Endometrium (tissue), 2 donors: Measurements from ENCODE around the gene PHLPP1.

Source experiments
- FAIRE-seq: peaks from 2 replicates; lab custom pipeline; 2012; peaks lifted over from hg19 to GRCh38; lab: Jason Lieb, UNC
- donor health status: control.
- donor health status: control.

Gene PHLPP1

DNA sequence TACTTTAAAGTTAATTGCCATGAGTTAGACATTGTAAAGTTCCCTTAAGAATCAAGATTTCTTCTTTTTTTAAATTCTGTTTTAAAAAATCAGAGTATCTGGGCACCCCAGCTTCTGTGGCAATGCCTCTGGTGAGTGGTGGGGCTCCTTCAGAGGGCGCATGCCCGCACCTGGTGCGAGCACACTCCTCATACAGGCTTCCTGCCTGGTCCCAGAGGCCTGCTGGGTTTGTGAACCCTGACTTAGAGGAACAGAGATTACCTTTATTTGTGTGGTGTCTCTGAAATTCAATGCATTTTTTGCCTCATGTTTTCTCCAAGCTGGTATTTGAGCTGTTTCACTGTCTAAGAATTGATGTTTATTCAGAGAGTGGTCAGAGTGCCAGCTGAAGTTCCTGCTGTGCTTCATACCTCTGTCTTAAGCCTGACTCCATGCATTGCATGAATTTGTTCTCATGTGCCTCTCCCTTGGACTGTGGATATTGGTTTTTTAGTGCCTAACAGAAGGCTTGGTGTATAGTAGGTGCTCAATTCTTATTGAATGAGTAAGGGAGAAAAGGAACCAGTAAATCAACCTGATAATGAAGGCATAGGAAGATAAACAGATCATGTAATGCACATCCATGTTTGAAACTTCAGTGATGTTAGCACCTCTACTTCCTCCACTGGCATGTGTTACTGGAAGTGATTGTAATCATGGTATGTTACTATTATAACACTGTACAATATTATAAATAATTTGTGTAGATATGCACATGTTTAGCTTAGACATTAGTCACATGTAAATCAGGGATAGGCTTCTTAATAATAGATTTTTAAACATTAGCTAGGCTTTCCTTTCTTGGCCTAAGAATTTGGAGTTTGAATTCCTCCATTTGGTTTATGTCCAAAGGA is 29.0 kb downstream of the PHLPP1 start:
- no peak for FAIRE-seq

DNA sequence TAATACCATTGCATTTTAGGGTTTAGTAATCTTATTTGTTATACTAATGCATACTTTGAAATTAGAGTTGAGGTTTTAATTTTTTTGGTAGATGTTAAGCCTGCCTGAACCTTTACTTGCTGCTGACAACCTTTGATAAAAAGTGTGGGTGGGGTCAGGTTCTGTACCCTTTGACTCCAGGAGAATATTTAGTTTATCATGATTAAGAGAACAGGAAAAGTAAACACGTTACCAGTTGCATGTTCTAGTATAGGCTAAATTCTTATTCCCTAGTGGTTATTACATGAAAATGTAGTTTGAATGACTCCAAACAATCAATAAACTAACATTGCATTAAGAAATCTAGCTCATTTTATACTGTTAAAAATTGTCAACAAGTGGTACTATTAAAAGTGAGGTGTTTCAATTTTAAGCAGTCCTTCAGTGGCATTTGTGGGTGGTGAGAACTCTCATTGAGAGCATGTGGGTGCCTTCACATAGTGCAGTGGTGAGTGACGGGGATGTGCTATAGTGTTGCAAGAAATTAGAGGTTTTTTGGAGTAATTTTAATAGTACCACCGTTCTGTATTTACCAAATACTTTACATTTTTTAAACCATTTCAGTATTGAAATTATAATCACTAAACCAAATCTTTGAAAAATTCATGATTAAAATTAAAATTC is 29.9 kb downstream of the PHLPP1 start:
- no peak for FAIRE-seq

DNA sequence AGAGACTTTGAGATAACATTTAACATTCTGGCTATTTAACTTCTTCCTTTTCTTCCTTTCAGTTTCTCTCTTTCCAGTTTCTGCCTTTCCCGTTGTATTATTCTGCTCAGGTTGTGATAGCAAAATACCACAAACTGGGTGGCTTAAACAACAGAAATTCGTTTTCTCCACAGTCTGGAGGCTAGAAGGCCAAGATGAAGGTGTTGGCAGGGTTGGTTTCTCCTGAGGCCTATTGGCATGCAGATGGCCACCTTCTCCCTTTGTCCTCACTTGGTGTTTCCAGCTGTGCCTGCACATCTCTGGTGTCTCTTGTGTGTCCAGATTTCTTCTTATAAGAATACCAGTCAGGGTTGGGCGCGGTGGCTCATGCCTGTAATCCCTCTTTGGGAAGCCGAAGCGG is 34.0 kb downstream of the PHLPP1 start:
- no peak for FAIRE-seq

DNA sequence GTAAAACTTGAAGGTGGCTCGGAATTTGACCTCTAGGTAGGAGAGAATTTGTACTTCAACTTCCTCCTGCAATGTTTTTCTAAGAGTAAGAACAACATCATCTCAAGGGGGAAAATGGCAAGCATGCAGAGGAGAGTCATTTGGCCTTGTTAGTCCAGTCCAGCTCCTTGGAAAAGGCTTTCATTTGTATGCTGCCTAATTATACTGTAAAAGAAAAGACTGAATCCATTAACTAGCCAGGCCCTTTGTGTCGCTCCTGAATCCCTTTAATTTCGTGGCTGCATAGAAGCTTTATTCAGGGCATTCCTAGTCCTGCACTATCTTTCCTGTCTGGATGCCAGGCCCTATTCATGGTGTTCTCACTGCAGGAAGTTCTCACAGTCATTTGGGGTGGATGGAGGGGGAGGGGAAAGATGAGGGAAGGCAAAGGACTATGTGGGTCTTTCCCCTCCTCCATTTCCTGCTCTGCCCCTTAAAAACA is 36.0 kb downstream of the PHLPP1 start:
- no peak for FAIRE-seq

DNA sequence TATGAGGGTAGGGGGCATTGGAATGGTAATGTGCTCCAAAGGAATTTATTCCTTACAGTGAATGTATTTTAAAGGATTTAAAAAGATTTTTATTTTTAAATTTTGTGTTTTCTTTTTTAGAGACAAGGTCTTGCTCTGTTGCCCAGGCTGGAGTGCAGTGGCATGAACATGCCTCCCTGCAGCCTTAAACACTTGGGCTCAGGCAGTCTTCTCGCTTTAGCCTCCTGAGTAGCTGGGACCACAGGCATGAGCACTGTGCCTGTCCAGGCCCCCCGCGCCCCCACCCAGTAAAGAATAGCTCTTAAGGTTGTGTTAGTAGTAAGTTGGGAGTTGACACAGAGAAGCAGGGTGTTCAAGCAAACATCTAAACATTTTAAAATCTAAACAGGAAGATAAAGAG is 36.6 kb downstream of the PHLPP1 start:
- no peak for FAIRE-seq

DNA sequence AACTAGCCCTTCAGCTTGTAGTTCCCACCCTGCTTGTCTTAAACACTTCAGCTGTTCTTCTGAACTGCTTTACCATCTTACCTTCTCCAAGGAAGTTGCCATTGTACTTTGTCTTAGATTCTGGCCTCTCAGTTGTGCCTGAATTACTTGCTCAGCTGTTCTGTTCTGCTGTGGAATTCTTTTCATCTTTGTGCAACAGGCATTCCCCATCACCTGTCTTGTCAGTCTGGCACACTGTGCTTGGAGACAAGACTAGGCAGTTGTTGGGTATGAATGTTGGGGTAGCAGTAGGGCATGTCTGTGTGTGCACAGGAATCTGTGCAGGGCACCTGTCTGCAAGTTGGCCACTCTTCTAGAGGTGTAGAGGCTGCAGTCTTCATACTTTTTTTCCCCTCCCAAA is 38.7 kb downstream of the PHLPP1 start:
- no peak for FAIRE-seq

DNA sequence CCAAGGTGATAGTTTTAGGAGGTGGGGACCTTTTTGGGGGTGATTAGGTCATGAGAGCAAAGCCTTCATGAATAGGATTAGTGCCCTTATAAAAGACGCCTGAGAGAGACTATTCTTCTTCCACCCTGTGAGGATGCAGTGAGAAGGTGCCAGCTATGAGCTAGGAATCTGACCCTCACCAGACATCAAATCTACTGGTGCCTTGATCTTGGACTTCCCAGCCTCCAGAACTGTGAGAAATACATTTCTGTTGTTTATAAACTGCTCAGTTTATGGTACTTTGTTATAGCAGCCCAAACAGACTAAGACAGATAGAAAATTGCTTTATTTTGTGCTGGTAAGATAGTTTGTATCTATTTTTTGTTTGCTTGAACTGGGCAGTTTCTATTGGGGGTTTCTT is 40.1 kb downstream of the PHLPP1 start:
- no peak for FAIRE-seq

DNA sequence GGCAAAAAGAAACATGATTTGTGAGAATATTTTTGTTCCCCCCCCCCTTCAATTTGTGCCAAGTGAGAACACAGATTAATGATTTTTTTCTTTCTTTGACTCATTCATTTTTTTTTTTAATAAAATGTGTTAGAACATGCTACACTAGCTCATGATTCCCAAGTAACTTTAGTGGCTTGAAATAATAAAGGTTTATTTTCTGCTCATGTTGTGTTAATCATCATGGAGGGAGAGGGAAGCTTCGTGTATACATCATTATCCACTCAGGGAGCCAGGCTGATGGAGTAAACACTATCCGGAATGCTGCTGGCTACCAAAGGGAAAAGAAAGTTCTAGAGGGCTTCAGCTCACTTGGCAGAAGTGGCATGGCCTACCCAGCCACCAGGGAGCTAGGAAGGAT is 40.6 kb downstream of the PHLPP1 start:
- no peak for FAIRE-seq

DNA sequence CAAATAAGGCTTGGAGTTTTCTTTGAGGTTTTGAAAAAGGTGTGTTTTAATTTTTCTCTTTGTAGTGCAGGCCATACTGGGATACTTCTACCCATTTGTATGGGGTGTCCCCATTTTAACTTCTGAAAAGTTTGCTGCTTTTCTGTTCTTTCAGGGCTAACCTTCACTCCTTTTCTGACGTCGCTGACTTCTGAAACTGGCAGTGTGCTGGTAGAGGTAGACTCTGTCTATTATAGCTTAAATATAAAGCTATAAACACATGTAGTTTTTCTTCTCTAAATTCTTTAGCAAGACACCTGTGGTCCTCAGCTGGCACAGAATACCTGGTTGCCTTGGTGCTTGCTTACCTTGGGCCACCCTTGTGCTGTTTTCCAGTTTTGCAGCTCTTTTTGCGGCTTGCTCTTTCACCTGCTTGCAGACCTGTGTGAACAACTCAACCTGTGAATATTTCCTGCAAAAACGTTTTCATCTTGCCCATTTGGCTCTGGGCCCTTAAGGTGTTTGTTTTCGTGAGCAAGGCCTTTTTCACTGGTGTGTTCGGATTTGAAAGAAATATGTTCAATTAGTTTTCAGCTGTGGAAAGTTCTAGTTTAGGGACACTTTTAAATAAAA is 42.2 kb downstream of the PHLPP1 start:
- FAIRE-seq = no peak

DNA sequence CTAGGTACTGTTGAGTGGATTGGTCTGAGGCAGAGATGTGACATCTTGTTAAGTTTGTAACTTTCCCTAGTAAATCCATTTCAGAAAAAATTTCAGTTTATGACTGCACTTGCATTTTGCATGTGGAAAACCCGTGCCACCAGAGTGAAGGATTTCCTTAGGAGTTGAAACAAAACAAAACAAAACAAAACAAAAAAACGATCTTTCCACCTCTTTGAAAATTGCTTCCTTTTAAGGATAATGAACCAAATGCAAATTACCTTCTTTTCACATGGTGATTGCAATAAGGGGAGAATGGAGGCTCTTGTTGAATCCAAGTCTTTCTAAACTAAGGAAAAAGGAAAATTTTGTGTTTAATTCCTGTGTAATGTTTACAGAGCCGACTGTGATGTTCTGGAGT is 43.2 kb downstream of the PHLPP1 start:
- no peak for FAIRE-seq

DNA sequence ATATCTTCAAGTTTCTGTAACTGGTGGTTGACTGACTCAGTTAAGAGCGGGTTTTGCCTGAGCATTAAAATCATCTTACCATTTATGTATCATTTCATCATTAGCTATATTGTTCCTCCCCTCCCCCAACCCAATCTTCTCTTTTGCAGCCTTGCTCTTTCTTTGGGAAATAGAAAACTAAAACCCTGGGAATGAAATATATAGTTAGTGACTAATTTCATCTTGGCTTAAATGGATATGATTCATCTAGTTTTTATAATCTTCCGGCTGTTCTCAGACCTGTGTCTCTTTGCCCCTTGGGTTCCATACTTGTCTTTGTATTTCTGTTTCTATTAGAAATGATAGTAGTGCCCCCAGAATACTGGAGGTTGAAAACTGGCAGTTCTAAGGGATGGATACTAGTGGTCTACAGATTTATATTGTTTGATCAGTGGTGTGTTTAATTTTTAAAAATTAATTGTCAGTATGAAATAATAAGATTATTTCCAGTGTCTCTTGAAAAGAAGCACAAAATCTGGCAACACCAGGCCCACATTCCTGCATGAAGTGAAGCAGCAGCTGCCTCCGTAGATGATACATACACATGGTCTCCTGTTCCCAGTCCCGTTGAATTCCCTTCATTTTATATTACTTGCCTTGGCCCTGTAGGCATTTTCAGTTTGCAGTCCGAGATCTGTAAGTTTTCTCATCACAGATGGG is 44.5 kb downstream of the PHLPP1 start:
- no peak for FAIRE-seq

DNA sequence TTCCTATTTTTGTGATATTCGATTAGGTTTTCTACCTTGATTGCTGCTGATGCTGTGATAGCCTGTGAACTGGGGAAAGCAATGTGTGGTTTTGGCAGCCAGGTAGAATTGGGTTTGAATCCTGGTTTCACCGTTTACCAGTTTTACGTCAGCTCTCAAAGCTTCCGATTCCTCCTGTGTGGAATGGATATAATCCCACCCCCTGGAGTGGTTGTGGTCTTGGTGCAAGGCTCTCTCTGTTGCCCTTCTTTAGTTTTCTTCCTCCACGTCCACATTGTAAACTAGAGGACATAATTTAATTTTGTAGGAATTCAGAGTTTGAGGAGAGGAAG is 45.0 kb downstream of the PHLPP1 start:
- no peak for FAIRE-seq

DNA sequence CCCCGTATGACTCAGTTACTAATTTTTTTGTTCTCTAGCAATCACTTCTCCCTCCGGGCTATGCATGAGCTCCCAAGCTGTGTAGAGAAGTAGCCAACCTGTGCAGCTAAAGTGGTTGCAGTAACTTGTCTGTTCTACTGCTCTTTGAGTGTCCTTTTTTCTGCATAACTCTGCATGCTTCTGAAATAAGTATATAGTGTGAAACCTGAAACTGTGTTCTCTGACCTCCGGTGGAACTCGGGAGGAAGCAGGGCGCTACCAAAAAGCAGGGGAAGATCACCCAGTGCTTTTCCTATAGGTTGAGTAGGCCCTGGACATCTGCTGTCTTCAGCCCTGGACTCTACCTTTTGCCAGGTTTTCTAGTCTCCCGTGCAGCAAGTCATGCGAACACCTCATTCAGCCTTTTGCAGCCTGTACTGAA is 47.8 kb downstream of the PHLPP1 start:
- FAIRE-seq = no peak

DNA sequence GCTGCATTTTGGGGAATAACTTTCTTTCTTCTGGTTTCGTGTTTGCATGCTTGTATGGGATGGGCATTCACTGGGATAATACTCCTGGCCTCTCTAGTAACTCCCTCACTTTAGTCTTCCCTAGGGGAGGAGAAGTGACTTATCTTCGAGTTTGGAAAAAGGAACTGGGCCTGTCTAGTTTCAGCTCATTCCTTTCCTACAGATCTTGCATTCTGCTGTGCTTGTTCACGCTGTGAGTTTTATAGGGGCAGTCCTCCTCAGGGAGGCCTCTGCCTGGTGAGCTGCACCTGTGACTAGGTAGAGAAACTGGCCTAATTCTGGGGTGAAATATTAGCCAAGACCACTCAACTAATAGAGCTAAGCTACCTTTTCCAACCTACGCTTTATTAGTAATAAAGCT is 50.9 kb downstream of the PHLPP1 start:
- FAIRE-seq = no peak

DNA sequence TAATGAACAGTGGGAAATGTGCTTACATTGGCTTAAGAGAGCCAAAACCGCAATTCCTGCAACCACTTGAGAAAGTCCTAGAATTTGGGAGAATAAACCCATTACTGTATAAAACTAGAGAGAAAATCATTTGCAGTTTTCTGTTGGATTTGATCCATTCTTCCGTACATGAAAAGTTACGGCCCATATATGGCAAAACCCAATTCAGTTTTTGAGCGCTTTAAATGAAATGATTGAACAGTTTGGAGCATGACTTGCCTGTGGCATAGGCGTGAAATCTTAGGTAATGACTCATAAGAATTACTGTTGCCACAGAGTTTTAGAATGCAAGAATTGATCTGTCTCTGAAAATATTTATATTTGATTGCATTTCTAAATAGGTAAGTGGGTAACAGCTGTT is 52.0 kb downstream of the PHLPP1 start:
- no peak for FAIRE-seq

DNA sequence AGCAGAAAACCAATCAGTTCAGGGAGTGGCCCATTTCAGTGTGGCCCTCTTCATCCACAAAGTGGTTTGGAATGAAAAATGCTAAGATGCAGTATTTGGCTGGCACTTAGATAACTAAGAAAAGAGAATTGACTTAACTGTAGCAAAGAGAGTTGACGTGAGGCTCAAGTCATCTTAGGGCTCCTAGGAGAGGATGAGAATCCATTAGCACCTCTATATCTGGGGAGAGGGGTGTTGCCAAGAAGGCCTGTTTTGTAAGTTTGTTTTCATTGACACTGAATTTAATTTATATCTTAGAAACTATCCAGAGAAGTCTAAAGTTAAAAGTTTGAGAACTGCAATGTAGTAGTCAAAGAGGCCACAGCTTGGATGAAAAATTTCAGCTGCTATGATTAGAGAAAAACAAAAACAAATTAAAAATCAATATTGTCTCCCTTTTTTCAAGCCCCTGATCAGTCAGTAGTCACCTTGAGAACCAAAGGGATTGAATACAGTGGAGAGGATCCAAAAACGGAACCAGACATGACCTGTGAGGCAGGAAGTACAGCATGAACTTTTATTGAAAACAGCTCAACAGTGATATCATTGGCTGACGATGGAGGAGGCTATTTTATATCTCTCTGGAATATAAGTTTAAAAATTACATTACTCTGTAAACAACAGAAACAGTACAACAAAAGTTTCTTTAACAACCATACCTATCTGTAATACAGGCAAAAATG is 52.7 kb downstream of the PHLPP1 start:
- FAIRE-seq = no peak

DNA sequence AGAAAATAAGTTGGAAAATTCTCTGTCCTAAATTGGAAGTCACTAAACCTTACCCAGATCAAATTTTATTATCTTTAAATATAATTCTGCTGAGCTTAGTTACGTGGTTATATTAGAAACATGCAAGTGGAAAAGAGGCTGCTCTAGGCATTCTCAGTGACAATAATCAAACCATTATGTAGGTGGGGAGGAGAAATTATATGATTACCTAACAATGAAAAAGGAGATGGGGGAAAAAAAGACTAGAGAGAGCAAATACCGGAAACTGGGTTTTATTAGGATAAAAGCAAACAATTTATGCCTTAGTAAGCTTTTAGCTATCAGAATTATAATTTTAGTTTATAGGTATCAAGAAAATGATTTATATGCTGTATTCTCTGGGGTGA is 53.2 kb downstream of the PHLPP1 start:
- no peak for FAIRE-seq

DNA sequence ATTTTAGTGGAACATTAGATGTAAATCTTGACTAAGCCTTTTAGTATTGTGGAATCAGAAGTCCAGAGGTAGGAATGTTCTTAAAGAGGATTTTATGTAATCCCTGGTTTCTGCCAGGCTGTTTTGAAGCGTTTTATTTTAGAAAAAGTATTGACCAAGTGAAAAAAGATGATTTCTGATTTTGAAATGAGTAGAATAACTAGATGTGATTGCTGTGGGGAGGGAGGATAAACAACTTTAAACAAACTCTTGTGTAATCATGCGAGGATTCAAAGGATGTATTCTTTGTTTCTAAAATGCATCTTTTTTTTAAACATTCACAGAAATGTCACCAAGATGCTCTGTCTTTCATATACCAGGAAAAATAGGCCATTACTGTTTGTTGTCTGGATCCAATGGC is 53.9 kb downstream of the PHLPP1 start:
- FAIRE-seq = no peak

DNA sequence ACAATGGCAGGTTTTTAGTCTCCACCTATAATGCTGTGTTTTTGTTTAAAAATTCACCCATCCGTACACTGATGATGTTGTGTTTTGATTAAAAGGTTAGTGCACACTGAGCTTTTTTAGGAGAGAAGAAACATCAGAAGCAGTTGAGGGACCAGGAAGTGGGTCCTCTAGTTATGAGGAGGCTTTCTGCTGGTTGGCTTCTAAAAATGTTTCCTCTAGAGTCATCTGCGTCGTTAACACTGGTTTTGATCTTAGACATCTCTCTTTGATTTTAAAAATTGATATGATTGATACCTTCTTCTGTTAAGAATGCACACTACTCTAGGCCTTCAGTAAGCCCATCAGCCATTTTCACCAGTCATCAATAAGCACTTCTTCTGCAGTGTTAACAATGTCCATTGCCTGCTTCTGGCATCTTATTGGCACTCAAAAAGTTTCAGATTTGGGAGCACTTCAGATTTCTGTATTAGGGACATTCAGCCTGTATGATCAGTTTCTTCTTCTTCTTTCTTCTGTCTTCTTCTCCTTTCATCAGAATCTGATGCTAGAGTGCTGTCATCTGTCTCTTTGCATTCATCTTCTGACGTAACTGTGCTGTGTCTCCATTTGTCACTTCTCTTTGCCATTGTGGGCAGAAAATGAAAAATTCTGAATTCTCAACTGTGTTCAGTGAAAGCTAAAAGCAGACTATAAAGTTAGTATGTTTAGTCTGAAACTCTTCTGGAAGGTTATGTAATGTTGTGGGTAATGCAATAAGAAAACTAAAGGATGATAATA is 56.3 kb downstream of the PHLPP1 start:
- FAIRE-seq = no peak

DNA sequence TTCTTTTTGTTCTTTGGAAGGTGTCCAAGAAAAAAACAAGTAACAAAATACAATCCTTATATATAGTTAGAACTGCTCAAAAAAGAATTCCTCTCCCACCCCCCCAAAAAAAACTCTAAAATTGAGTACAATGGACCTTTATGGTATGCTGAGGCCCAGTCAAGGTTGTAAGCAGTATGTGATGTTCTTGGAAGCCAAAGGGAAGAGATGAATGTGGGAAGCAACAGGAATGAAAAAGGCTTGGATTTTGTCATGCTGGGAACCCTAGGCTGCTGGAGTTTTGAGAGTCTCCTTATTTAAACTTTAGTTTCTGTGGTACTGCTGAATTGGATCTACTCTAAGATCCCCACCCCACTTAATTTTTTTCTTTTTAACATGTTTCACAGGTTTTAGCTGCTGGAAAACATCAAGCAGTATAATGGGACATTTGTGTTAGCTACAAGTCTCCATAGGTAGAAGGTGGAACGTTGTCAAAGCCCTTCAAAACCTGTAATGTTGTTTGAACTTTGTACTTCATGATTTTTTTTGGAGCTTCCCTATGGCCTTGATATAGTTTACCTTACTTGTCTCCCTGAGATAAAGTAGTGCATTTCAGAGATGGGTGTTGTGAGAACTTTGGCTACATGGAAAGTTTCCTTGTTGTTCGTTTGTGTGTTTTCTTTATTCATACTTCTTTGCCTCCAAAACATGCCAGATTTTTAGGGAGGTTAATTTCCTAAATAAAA is 57.7 kb downstream of the PHLPP1 start:
- FAIRE-seq = no peak

DNA sequence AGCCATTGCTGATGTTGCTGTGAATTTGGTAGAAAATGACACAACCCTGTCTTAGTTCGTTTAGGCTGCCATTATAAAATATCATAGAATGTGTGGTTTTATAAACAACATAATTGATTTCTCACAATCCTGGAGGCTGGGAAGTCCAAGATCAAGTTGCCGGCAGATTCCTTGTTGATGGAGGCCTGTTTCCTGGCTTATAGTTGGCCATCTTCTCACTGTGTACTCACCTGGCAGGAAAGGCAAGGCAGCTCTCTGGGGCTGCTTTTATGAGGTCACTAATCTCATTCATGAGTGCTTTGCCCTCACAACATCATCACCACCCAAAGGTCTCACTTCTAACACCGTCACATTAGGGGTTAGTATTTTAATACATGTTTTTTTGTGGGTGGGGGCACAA is 58.4 kb downstream of the PHLPP1 start:
- no peak for FAIRE-seq
